ENCODE measurements around the gene FAM9C.

DNA sequence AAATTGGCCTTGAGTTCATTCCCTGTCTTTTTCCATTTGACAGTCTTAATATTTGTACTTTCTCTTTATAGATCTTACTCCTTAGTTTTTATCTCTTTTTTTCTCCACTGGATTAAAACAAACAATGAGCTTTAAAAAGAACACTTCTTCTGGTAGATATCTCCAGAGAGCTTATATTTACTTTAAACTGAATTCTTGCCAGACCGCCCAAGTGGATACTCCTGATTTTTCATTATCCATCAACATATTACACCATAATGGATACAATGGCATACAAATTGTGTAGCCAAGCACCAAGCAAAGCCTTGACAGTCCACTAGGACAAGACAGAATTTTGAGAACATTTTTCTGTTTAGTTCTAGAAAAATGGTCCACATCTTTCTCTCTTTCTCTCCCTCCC lies 50.6 kb downstream of the FAM9C start:
- no peak for TF ChIP-seq ESRRG (CRISPR knock-in tag; IDR thresholded peaks at IDR 0.05)
- no peak for TF ChIP-seq ISL1 (CRISPR knock-in tag; IDR thresholded peaks at IDR 0.05)
